ENCODE measurements around the gene PARVB.

DNA sequence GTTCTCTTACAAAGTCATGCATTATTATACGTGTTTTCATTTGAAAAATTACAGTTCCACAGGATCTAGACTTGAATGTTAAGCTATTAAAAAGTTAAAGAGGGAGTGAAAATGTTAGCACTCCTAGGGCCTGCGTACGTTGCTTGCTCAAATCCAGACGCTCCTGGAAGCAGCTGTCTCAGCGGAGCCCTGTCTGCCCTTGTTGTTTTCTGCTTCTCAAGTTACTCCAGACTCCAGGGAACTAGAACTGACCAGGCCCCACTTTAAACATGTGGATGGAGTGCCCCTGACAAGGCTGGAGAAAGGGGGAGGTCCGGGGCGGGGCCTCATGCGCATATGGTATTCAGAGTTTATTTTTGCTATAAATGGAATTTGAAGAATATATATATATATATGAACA lies 9.6 kb downstream of the PARVB start:
- TF ChIP-seq, protein P1, sequence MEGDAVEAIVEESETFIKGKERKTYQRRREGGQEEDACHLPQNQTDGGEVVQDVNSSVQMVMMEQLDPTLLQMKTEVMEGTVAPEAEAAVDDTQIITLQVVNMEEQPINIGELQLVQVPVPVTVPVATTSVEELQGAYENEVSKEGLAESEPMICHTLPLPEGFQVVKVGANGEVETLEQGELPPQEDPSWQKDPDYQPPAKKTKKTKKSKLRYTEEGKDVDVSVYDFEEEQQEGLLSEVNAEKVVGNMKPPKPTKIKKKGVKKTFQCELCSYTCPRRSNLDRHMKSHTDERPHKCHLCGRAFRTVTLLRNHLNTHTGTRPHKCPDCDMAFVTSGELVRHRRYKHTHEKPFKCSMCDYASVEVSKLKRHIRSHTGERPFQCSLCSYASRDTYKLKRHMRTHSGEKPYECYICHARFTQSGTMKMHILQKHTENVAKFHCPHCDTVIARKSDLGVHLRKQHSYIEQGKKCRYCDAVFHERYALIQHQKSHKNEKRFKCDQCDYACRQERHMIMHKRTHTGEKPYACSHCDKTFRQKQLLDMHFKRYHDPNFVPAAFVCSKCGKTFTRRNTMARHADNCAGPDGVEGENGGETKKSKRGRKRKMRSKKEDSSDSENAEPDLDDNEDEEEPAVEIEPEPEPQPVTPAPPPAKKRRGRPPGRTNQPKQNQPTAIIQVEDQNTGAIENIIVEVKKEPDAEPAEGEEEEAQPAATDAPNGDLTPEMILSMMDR (conservative IDR thresholded peaks at IDR 0.05): no peak
- no peak for TF ChIP-seq EZH2 (IDR thresholded peaks at IDR 0.05; ENCODE audit: low read depth)
